A673 (cell line): ENCODE results near the gene C17orf50. TPM values are rescaled to one million over a fixed set of nuclear protein-coding genes. Genes with fewer than 3 reads are reported as not detected.

ENCODE experiments used
- Bru-seq: library from RNA; stranded (reverse); fragments of 400-500 nt; gene quantifications from one replicate; lab custom pipeline; 2021; lab: Mats Ljungman, UMichigan
- BruChase-seq, 2 experiments: library from RNA; stranded (reverse); fragments of 400-500 nt; gene quantifications; one replicate each; lab custom pipeline; 2021; lab: Mats Ljungman, UMichigan
- BruUV-seq: library from RNA; stranded (reverse); fragments of 400-500 nt; replicated peaks from 2 replicates; lab custom pipeline; 2021; lab: Mats Ljungman, UMichigan
- CTCF ChIA-PET: fragments of 300-600 bp; sonication (Branson Sonifier 250); formaldehyde crosslinking; loops from one replicate; lab custom pipeline; 2022; ENCODE audit warnings: antibody characterized with exemption; lab: Charles Lee
- POLR2A ChIA-PET: fragments of 300-600 bp; sonication (Branson Sonifier 250); formaldehyde crosslinking; loops from one replicate; lab custom pipeline; 2022; ENCODE audit warnings: antibody characterized with exemption; ENCODE audit not compliant: low non-redundant PET; lab: Charles Lee
- DNase-seq: peaks from one replicate; pipeline ENCODE4 v3.0.0-alpha.2; 2015; ENCODE audit warnings: low spot score
- H3K27ac ChIP-seq: fragments of 200-600 bp; sonication (generic); 2 replicates; pipeline ENCODE4 v1.5.1; 2016; ENCODE audit warnings: mixed run types, low read depth, mild to moderate bottlenecking, mixed read lengths, antibody characterized with exemption, low read length; ENCODE audit not compliant: poor library complexity, severe bottlenecking
- H3K27me3 ChIP-seq: fragments of 200-600 bp; sonication (generic); replicated peaks from 2 replicates; pipeline ENCODE4 v1.6.1; 2017; ENCODE audit warnings: mixed run types, low read depth, mild to moderate bottlenecking, mixed read lengths, antibody characterized with exemption, low read length; ENCODE audit not compliant: insufficient read depth, poor library complexity
- H3K36me3 ChIP-seq: fragments of 200-600 bp; sonication (generic); 2 replicates; pipeline ENCODE4 v1.6.1; 2016; ENCODE audit warnings: mixed run types, mild to moderate bottlenecking, mixed read lengths, antibody characterized with exemption, low read length; ENCODE audit not compliant: insufficient read depth, poor library complexity, severe bottlenecking
- H3K4me1 ChIP-seq: fragments of 200-600 bp; sonication (generic); 2 replicates; pipeline ENCODE4 v1.6.1; 2017; ENCODE audit warnings: mixed run types, mild to moderate bottlenecking, mixed read lengths, antibody characterized with exemption, low read length; ENCODE audit not compliant: insufficient read depth, poor library complexity, severe bottlenecking
- H3K4me3 ChIP-seq: fragments of 200-600 bp; sonication (generic); 2 replicates; pipeline ENCODE4 v1.5.1; 2016; ENCODE audit warnings: low read depth, mixed run types, mild to moderate bottlenecking, mixed read lengths, low read length; ENCODE audit not compliant: poor library complexity, severe bottlenecking
- H3K9me3 ChIP-seq: fragments of 200-600 bp; sonication (generic); 2 replicates; pipeline ENCODE4 v1.6.1; 2016; ENCODE audit warnings: mixed run types, low read depth, mild to moderate bottlenecking, mixed read lengths, antibody characterized with exemption, low read length; ENCODE audit not compliant: poor library complexity, severe bottlenecking
- EZH2 ChIP-seq: fragments of 200-600 bp; sonication (generic); IDR thresholded peaks from 2 replicates; pipeline ENCODE4 v1.6.1; 2017; ENCODE audit warnings: borderline replicate concordance, low read depth, mild to moderate bottlenecking, mixed read lengths, antibody characterized with exemption, low read length; ENCODE audit not compliant: poor library complexity, severe bottlenecking
- intact Hi-C: fragments of 100-400 bp; cut with micrococcal nuclease; formaldehyde crosslinking; loops from one replicate; pipeline ENCODE4 v1.10.0; 2022; ENCODE audit not compliant: unreplicated experiment
- long read RNA-seq: library from polyadenylated mRNA; stranded (forward); transcript quantifications from one replicate; pipeline ENCODE4 v2.0.0, GENCODE V29; 2022
- total RNA-seq: library from RNA; stranded (reverse); gene quantifications from 2 replicates; pipeline ENCODE4 v1.2.3, GENCODE V29; 2021
- TF ChIP-seq, protein P1 (sequence below): fragments of 300-800, 200-600 bp; sonication (generic); conservative IDR thresholded peaks from 2 replicates; pipeline ENCODE4 v1.5.1; 2017; ENCODE audit warnings: low read depth, mild to moderate bottlenecking, antibody characterized with exemption, low read length, moderate library complexity, mixed read lengths

The C17orf50 gene
- total RNA-seq: not detected in 2 replicates
- not detected for Bru-seq, nascent RNA
- BruChase-seq, experiment 1, labeled RNA remaining after a 2-hour chase: not detected
- not detected for BruChase-seq, experiment 2, labeled RNA remaining after a 6-hour chase
- long read RNA-seq: 0 reads

DNA sequence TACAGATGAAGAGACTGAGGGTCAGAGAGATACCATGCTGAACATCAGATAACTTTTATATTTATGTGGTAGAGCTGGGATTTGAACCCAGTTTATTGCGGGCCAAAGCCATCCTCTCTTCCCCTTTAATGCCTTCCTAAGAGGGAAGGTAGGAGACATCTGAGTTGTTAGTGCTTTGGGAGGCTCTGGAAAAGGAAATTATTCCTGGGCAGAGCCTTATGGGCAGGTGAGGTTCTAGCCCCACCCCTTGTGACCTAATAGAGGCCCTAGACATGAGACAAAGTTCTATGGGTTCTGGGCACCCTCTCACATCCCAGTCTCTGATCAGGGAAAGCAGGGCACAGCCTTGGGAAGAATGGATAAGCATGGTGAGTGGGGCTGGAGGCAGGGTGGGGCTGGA is at the start of gene C17orf50:
TSS of gene C17orf50 (plus strand) at position 301 of the 400 bp plus-strand sequence. CDS start at position 356, 55 bp downstream.
- Histone ChIP-seq H3K4me1 (no peaks in the 10 kb centered on the region), H3K27me3 (no peaks in the 10 kb centered on the region), H3K27ac (no peak within 1 kb of the TSS), H3K4me3 (no peak within 1 kb of the TSS), H3K36me3 (no peaks in the 10 kb centered on the region), H3K9me3 (no peaks in the 10 kb centered on the region)
- ChIA-PET POLR2A (no interaction called here), CTCF (no interaction called here)
- TF ChIP-seq, protein P1, sequence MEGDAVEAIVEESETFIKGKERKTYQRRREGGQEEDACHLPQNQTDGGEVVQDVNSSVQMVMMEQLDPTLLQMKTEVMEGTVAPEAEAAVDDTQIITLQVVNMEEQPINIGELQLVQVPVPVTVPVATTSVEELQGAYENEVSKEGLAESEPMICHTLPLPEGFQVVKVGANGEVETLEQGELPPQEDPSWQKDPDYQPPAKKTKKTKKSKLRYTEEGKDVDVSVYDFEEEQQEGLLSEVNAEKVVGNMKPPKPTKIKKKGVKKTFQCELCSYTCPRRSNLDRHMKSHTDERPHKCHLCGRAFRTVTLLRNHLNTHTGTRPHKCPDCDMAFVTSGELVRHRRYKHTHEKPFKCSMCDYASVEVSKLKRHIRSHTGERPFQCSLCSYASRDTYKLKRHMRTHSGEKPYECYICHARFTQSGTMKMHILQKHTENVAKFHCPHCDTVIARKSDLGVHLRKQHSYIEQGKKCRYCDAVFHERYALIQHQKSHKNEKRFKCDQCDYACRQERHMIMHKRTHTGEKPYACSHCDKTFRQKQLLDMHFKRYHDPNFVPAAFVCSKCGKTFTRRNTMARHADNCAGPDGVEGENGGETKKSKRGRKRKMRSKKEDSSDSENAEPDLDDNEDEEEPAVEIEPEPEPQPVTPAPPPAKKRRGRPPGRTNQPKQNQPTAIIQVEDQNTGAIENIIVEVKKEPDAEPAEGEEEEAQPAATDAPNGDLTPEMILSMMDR: no peak
- TF ChIP-seq EZH2: no peak
- no peak for DNase-seq
- BruUV-seq: no TSS peak
- intact Hi-C loops: loop anchor here (5.0 kb wide), 1 partner anchor 47 kb away; the partner anchor contains the start of gene TAF15

DNA sequence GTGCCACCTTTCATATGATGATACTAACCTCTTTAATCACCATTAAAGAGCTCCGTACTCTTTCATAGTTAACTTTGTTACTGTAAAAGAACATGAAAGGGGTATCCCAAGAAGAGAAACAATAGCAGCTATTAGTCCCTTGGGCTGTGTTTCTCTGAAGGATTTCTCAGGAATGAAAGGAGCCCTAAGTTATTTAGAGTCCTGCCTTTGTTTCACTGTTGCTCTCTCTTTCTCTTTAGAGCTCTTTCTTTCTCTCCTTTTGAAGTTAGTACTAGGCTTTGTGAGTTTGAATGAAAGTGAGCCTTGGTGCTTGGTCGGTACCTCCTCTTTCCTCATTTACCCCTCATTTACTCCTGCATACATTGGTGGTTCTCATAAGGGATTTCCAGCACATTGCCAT is 49.7 kb upstream of the C17orf50 start:
- POLR2A ChIA-PET: no interaction called here

DNA sequence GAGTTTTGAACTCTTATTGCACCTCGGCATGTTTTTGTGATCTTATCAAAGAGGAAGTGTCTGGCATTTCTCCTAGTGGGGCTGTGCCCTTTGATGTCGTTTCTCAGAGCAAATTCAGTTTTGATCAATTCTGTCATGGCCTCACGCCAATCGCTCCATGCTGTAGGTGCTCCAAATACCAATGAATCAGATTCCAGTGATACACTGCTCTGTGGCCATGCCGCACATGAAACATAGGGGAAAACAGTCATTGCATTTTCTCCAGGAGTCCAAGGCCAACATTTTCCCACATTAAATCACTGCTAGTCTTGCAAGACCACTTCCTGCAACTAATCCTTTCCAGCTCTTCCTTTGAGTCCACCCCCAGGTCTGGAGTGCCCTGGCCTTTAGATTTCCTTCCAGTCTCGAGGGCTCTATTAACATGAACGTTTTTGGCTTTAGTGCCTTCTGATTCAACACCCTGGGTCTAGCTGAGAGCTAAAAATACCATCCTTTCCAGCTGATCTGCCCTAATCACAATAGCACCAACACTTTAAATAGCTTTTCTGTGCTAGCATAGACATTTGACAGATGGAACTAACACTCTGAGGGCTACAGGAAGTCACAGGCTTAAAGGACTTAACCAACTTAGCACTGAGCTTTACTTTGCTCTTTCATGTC is 47.5 kb upstream of the C17orf50 start:
- BruUV-seq: no TSS peak
- intact Hi-C loops: no loop called here
- Histone ChIP-seq H3K27ac (no peak overlapping the region), H3K27me3 (no peaks in the 10 kb centered on the region), H3K9me3 (no peaks in the 10 kb centered on the region), H3K36me3 (no peaks in the 10 kb centered on the region), H3K4me3 (no peak overlapping the region), H3K4me1 (no peaks in the 10 kb centered on the region)
- CTCF ChIA-PET: interaction anchor here (0.6 kb wide), 1 partner anchor 100 kb away, joined by 3 read pairs; no protein-coding TSS in a partner anchor
- POLR2A ChIA-PET: interaction anchor here (0.6 kb wide), 1 partner anchor 101 kb away, joined by 3 read pairs; no protein-coding TSS in a partner anchor
- peak; percentile 17 for DNase-seq
- TF ChIP-seq, protein P1: no peak
- no peak for TF ChIP-seq EZH2

More for the DNA sequence above, 49.7 kb upstream of the C17orf50 start:
- CTCF ChIA-PET: no interaction called here
- TF ChIP-seq EZH2: no peak
- TF ChIP-seq, protein P1: no peak
- intact Hi-C loops: no loop called here
- H3K4me1 ChIP-seq: no peaks in the 10 kb centered on the region
- no peaks in the 10 kb centered on the region for H3K27me3 ChIP-seq
- no peak overlapping the region for H3K4me3 ChIP-seq
- no peak overlapping the region for H3K27ac ChIP-seq
- no peak for DNase-seq
- H3K36me3 ChIP-seq: no peaks in the 10 kb centered on the region
- BruUV-seq: no TSS peak
- H3K9me3 ChIP-seq: no peaks in the 10 kb centered on the region
